ENCODE data around the gene CLDN10. TPM values are rescaled to one million over a fixed set of nuclear protein-coding genes. Genes with fewer than 3 reads are reported as not detected.
"Not testable (repeated sequence)": the region's sequence is repeated elsewhere in the genome, so short reads cannot be mapped to it uniquely, and the experiment has no call there.

Gene CLDN10
- total RNA-seq, 1 donor from 2014 or later = not detected

- Mint-ChIP-seq H3K36me3 (ENCODE audit: low read depth) (no peaks in the 10 kb centered on the region), H3K4me1 (ENCODE audit: low read depth) (peaks cover 6% of the 10 kb centered on the region), H3K27me3 (ENCODE audit: low read depth) (peaks cover 7% of the 10 kb centered on the region), H3K4me3 (ENCODE audit: unreplicated experiment) (no peak overlapping the region), H3K27ac (ENCODE audit: unreplicated experiment) (no peak overlapping the region), H3K9me3 (ENCODE audit: low read depth) (no peaks in the 10 kb centered on the region)
- TF ChIP-seq CTCF (IDR thresholded peaks at IDR 0.05) = no peak
- DNase-seq (ENCODE audit: low spot score) = no peak
Observed at GRCh38 chr13:95508996-95509395, 43.5 kb upstream of the CLDN10 start.

GRCh38 chr13:95509521-95510310 is 42.8 kb upstream of the CLDN10 start:
- H3K4me3 Mint-ChIP-seq (ENCODE audit: unreplicated experiment) = no peak overlapping the region
- DNase-seq (ENCODE audit: low spot score) = no peak
- H3K27me3 Mint-ChIP-seq (ENCODE audit: low read depth) = peaks cover 10% of the 10 kb centered on the region
- H3K9me3 Mint-ChIP-seq (ENCODE audit: low read depth) = no peaks in the 10 kb centered on the region
- H3K36me3 Mint-ChIP-seq (ENCODE audit: low read depth) = no peaks in the 10 kb centered on the region
- no peak overlapping the region for H3K27ac Mint-ChIP-seq (ENCODE audit: unreplicated experiment)
- H3K4me1 Mint-ChIP-seq (ENCODE audit: low read depth) = peaks cover 6% of the 10 kb centered on the region
- TF ChIP-seq CTCF (IDR thresholded peaks at IDR 0.05) = no peak

- no peaks in the 10 kb centered on the region for H3K9me3 Mint-ChIP-seq (ENCODE audit: low read depth)
Observed at GRCh38 chr13:95510950-95511349, 41.6 kb upstream of the CLDN10 start.

GRCh38 chr13:95512424-95512823 is 40.1 kb upstream of the CLDN10 start:
- DNase-seq (ENCODE audit: low spot score) = no peak
- Mint-ChIP-seq H3K4me3 (ENCODE audit: unreplicated experiment) (no peak overlapping the region), H3K36me3 (ENCODE audit: low read depth) (no peaks in the 10 kb centered on the region), H3K27ac (ENCODE audit: unreplicated experiment) (no peak overlapping the region), H3K4me1 (ENCODE audit: low read depth) (no peaks in the 10 kb centered on the region), H3K27me3 (ENCODE audit: low read depth) (peaks cover 23% of the 10 kb centered on the region), H3K9me3 (ENCODE audit: low read depth) (no peaks in the 10 kb centered on the region)
- TF ChIP-seq CTCF (IDR thresholded peaks at IDR 0.05) = no peak

More at GRCh38 chr13:95510950-95511349, 41.6 kb upstream of the CLDN10 start:
- no peak overlapping the region for H3K4me3 Mint-ChIP-seq (ENCODE audit: unreplicated experiment)
- no peak for DNase-seq (ENCODE audit: low spot score)
- no peak overlapping the region for H3K27ac Mint-ChIP-seq (ENCODE audit: unreplicated experiment)
- peaks cover 15% of the 10 kb centered on the region for H3K27me3 Mint-ChIP-seq (ENCODE audit: low read depth)
- H3K36me3 Mint-ChIP-seq (ENCODE audit: low read depth) = no peaks in the 10 kb centered on the region
- no peak for TF ChIP-seq CTCF (IDR thresholded peaks at IDR 0.05)
- H3K4me1 Mint-ChIP-seq (ENCODE audit: low read depth) = no peaks in the 10 kb centered on the region

GRCh38 chr13:95512957-95513356 is 39.6 kb upstream of the CLDN10 start:
- H3K4me1 Mint-ChIP-seq (ENCODE audit: low read depth) = no peaks in the 10 kb centered on the region
- H3K4me3 Mint-ChIP-seq (ENCODE audit: unreplicated experiment) = no peak overlapping the region
- H3K36me3 Mint-ChIP-seq (ENCODE audit: low read depth) = no peaks in the 10 kb centered on the region
- no peak for DNase-seq (ENCODE audit: low spot score)
- H3K27ac Mint-ChIP-seq (ENCODE audit: unreplicated experiment) = no peak overlapping the region
- no peak for TF ChIP-seq CTCF (IDR thresholded peaks at IDR 0.05)
- no peaks in the 10 kb centered on the region for H3K9me3 Mint-ChIP-seq (ENCODE audit: low read depth)
- peaks cover 25% of the 10 kb centered on the region for H3K27me3 Mint-ChIP-seq (ENCODE audit: low read depth)

- H3K27me3 Mint-ChIP-seq (ENCODE audit: low read depth) = peaks cover 32% of the 10 kb centered on the region
- H3K9me3 Mint-ChIP-seq (ENCODE audit: low read depth); H3K36me3 Mint-ChIP-seq (ENCODE audit: low read depth); H3K4me3 Mint-ChIP-seq (ENCODE audit: unreplicated experiment); DNase-seq (ENCODE audit: low spot score); H3K27ac Mint-ChIP-seq (ENCODE audit: unreplicated experiment); H3K4me1 Mint-ChIP-seq (ENCODE audit: low read depth): not testable (repeated sequence)
Observed at GRCh38 chr13:95515606-95516005, 36.9 kb upstream of the CLDN10 start.
